ENCODE results near the gene STX11.

The STX11 gene

GRCh38 chr6:144195671-144196270, 45.5 kb downstream of the STX11 start:
- no peak for DNase-seq
- intact Hi-C loops (cut with DNase I), result no loop called here

- intact Hi-C loops (cut with DNase I), result no loop called here
- no peak for DNase-seq
Observed at GRCh38 chr6:144197919-144198318, 47.6 kb downstream of the STX11 start.

- intact Hi-C loops (cut with DNase I), result no loop called here
- DNase-seq, result no peak
Observed at GRCh38 chr6:144202879-144203468, 52.7 kb downstream of the STX11 start.

GRCh38 chr6:144211160-144211559, 60.8 kb downstream of the STX11 start:
- intact Hi-C loops (cut with DNase I), result no loop called here
- DNase-seq, result no peak

- DNase-seq, result no peak
- intact Hi-C loops (cut with DNase I), result no loop called here
Observed at GRCh38 chr6:144213315-144213714, 63.0 kb downstream of the STX11 start.

GRCh38 chr6:144214029-144214428, 63.7 kb downstream of the STX11 start:
- intact Hi-C loops (cut with DNase I), result no loop called here

GRCh38 chr6:144214622-144215401, 64.5 kb downstream of the STX11 start:
- intact Hi-C loops (cut with DNase I), result loop anchor here (5.0 kb wide), 1 partner anchor 118 kb away; the partner anchor contains the start of gene SF3B5
- DNase-seq, result peak in 5 of 42 donors; percentile 3 to 20 (median 7)

More at GRCh38 chr6:144214029-144214428, 63.7 kb downstream of the STX11 start:
- no peak for DNase-seq

GRCh38 chr6:144215402-144215931, 65.2 kb downstream of the STX11 start:
- peak in 32 of 42 donors; percentile 4 to 54 (median 17) for DNase-seq
- intact Hi-C loops (cut with DNase I), result loop anchor here (5.0 kb wide), 1 partner anchor 118 kb away; the partner anchor contains the start of gene SF3B5

GRCh38 chr6:144215932-144216667, 65.8 kb downstream of the STX11 start:
- intact Hi-C loops (cut with DNase I), result loop anchor here (5.0 kb wide), 1 partner anchor 119 kb away; the partner anchor contains the start of gene SF3B5

GRCh38 chr6:144216668-144217218, 66.4 kb downstream of the STX11 start:
- peak in 7 of 42 donors; percentile 59 to 74 (median 65) for DNase-seq
- intact Hi-C loops (cut with DNase I), result loop anchor here (5.0 kb wide), 1 partner anchor 119 kb away; the partner anchor contains the start of gene SF3B5

More at GRCh38 chr6:144215932-144216667, 65.8 kb downstream of the STX11 start:
- peak; percentile 85 to 98 (median 93) for DNase-seq

- intact Hi-C loops (cut with DNase I), result loop anchor here (5.0 kb wide), 1 partner anchor 120 kb away; the partner anchor contains the start of gene SF3B5
- DNase-seq, result peak in 6 of 42 donors; percentile 5 to 44 (median 10)
Observed at GRCh38 chr6:144217264-144217663, 66.9 kb downstream of the STX11 start.

GRCh38 chr6:144217797-144218196, 67.5 kb downstream of the STX11 start:
- intact Hi-C loops (cut with DNase I), result loop anchor here (5.0 kb wide), 1 partner anchor 120 kb away; the partner anchor contains the start of gene SF3B5
- DNase-seq, result no peak

- DNase-seq, result peak in 1 of 42 donors; percentile 38
- intact Hi-C loops (cut with DNase I), result loop anchor here (5.0 kb wide), 1 partner anchor 122 kb away; the partner anchor contains the start of gene SF3B5
Observed at GRCh38 chr6:144219056-144219685, 68.9 kb downstream of the STX11 start.

GRCh38 chr6:144220031-144220790, 69.9 kb downstream of the STX11 start:
- intact Hi-C loops (cut with DNase I), result no loop called here
- no peak for DNase-seq

GRCh38 chr6:144223686-144224085, 73.4 kb downstream of the STX11 start:
- intact Hi-C loops (cut with DNase I), result no loop called here
- no peak for DNase-seq

GRCh38 chr6:144231721-144232120, 81.4 kb downstream of the STX11 start:
- intact Hi-C loops (cut with DNase I), result no loop called here
- DNase-seq, result no peak

- no peak for DNase-seq
- intact Hi-C loops (cut with DNase I), result no loop called here
Observed at GRCh38 chr6:144232176-144232831, 82.0 kb downstream of the STX11 start.
